HG02610 (cell line): Measurements from ENCODE around the gene AFDN.

ENCODE experiments used
- ATAC-seq: cut with Tn5 transposase; IDR thresholded peaks from one replicate; pipeline ENCODE4 v1.9.1; 2021; ENCODE audit warnings: mild to moderate bottlenecking, moderate library complexity; ENCODE audit not compliant: unreplicated experiment

Gene AFDN, protein sequence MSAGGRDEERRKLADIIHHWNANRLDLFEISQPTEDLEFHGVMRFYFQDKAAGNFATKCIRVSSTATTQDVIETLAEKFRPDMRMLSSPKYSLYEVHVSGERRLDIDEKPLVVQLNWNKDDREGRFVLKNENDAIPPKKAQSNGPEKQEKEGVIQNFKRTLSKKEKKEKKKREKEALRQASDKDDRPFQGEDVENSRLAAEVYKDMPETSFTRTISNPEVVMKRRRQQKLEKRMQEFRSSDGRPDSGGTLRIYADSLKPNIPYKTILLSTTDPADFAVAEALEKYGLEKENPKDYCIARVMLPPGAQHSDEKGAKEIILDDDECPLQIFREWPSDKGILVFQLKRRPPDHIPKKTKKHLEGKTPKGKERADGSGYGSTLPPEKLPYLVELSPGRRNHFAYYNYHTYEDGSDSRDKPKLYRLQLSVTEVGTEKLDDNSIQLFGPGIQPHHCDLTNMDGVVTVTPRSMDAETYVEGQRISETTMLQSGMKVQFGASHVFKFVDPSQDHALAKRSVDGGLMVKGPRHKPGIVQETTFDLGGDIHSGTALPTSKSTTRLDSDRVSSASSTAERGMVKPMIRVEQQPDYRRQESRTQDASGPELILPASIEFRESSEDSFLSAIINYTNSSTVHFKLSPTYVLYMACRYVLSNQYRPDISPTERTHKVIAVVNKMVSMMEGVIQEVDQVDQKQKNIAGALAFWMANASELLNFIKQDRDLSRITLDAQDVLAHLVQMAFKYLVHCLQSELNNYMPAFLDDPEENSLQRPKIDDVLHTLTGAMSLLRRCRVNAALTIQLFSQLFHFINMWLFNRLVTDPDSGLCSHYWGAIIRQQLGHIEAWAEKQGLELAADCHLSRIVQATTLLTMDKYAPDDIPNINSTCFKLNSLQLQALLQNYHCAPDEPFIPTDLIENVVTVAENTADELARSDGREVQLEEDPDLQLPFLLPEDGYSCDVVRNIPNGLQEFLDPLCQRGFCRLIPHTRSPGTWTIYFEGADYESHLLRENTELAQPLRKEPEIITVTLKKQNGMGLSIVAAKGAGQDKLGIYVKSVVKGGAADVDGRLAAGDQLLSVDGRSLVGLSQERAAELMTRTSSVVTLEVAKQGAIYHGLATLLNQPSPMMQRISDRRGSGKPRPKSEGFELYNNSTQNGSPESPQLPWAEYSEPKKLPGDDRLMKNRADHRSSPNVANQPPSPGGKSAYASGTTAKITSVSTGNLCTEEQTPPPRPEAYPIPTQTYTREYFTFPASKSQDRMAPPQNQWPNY (N-terminal part only)

GRCh38 chr6:167826896-167827582 is at the start of gene AFDN:
TSS of gene AFDN (plus strand) at chr6:167826911. CDS start at chr6:167827133, 222 bp downstream.
- peak; percentile 42 for ATAC-seq

DNA sequence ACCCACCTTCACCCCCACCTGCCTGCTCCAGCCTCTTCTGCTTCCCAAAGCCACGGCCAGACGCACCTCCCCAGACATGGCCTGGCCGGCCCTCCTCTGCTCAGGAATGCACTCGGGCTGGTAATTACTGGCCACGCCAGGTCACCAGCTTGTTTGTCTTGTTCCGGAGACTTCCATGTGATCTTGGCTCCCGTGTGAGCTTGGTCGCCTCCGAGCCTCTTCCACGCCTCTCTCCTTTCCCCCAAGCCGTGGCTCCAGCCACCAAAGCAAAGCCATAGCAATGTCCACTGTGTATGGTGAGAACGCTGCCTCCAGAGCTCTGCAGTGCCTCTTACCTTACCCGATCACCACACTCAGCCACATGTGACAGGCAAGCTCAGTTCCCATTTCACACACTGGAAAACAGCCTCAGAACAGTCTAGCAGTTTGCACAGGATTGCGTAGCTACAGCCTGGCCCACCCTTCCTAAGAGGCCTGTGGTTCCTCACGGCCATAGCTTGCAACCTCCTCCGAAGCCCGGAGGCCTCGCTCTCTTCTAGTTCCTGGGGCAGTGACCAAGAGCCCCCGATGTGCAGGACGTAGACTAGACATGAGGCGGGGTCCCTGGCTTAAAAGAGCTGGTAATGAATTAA is 48.1 kb upstream of the AFDN start:
- no peak for ATAC-seq

GRCh38 chr6:167779129-167779992 is 47.4 kb upstream of the AFDN start:
- no peak for ATAC-seq

DNA sequence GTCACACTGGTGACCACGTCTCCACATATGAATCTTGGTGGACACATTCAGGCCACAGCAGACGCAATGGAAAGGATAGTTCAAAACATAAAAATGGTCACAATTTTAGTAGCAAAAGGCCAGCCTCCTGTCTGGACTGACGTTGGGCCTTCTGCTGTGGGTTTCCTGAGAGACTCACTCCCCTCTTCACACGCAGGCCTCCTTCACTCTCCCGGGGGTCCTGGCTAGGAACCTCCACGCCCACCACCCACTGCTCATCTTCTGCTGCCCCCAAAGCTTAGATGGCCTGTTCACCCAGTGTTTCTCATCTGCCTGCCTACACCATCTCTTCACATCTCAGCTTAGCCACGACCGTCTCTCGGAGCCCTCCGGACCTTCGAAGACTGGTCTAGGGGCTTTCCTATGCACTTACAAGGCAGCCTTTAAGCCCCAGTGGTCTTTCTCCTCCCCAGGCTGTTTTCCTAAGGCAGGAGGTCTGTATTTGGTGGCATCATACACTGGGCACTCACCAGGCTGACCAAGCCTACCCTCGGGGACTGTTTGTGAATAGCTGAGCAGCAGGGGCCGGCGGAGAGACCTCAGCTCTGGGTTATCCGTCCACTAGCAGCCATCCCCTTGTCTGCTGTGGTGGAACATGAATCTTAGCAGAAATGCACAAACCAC is 46.6 kb upstream of the AFDN start:
- no peak for ATAC-seq

DNA sequence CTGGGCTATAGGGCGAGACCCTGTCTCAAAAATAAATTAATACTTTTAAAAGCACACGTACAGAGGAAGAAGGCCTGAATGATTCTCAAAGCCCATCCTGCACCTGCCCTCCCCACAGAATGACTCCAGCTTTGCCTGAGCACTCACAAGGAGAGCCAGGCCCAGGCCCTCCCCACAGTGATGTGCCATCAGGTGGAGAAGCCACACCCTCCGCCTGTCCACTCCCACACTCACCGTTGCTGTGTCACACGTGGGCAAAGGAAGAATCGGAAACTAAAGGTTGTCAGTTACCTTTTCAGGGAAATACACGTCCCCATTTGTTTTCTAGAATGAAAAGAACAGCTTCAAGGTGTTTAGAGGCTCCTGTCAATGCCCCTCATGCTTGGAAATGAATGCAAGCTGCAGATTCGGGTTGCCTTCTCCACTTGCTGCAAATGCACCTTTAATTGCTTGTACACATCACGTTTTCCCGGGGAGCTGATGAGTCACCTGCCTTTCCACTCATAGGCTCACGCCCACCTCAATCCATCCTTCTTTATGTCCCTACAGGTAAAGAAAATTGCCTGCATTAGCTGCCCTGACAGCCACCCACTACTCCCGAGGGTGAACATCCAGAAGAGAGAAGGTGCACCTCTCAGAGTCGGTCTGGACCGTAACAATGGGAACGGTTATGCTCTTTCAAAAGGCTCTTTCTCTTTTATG is 45.5 kb upstream of the AFDN start:
- ATAC-seq, result no peak

- ATAC-seq, result no peak
These were observed 44.8 kb upstream of the AFDN start for GRCh38 chr6:167781868-167782267.

- ATAC-seq, result no peak
These were observed 43.8 kb upstream of the AFDN start for GRCh38 chr6:167782698-167783517.

DNA sequence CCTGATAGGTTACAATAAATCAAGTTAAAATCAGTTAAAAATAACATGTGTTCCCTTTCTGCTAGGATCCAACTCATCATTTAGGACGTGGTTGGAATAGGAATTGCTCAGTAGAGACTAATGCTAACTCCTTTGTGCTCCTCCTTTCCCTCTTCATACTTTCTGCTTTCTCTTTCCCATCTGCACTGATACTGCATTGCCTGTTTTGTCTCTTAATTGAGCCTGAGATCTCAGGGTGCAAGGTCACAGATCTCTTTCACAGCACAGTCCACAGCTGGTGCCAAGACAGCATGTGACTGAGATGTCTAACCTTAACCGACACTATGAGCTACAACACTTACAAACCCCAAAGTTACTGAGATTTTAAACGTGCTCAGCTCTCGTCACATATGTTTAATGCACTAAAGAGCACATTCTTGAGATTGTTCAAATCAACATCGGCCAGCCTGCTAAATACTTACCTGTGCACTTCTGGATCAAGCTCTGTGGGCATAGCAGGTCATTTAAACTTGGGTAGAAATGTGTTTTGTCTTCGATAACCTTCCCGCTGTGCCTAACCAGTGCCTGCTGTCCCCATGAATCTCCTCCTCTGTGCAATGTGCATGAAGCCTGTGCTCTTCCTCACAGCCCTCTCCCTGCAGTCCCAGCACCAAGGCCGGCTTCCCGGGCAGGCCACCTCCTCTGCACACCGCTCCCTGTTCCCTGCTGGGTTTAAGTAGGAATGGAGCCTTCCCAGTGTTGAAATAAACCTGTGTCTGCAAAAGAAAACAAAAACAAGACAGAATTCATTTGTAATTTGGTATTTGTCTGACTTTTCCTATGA is 39.6 kb upstream of the AFDN start:
- no peak for ATAC-seq

DNA sequence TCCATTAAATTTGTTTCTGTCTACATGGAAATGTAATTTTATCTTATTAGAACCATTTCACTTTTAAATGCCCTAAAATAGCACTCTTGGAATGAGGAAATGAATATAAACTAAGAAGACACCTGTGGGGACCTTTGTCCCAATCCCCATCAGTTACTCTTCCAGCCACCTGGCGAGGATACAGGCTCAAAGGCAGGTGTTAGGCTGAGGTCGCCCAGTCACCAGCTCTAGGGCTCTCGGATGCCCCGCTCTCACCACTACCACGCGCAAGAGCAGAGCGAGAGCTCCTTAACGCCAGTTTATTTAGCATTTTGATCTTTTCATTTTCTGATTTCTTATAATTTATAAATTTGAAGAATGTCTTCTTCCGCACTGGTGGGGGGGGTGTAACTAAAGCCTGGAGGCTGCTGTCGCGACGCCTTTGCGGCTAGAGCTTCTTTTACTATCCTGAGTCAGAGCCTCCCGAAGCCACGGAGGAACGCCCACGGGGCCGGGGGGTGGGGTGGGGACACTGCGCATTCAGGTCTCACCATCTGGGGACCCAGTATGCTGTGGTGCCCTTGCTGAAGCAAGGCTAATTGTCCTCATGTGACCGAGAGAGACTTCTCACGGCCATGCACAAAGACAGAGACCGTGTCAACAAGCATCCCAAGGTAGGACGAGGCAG is 38.7 kb upstream of the AFDN start:
- no peak for ATAC-seq

GRCh38 chr6:167788563-167788903 is 38.2 kb upstream of the AFDN start:
- no peak for ATAC-seq

GRCh38 chr6:167789358-167789757 is 37.4 kb upstream of the AFDN start:
- ATAC-seq, result no peak

DNA sequence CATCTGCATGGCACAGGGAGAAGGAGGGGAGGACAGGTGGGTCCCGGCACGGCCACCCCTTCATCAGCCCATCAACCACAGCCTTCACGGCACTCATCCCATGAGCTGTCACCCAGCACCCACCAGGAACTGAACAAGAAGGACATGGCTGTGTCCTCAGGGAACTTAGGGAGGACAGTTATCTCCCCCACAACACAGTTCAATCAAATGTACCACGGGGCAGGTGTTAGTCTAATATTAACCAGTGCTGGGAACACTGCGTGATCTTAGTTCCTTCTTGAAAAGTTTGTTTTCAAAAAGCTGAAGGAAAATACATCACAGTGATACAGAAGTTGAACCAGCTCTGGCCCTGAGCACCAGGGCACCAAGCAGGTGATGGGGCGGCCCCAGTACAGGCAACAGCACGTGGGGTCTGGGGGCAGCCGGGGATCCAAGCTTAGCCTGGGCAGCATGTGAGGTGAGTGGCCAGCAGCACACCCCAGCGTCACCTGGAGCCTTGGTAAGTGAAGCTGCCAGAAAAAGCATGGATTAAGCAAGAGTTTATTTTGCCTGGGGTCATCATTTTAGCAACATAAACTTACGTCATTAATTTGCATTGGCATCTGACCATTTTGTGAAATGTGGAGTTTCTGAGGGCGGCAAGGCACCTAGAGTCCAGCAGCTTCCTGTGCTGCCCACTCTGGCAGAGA is 35.5 kb upstream of the AFDN start:
- no peak for ATAC-seq

DNA sequence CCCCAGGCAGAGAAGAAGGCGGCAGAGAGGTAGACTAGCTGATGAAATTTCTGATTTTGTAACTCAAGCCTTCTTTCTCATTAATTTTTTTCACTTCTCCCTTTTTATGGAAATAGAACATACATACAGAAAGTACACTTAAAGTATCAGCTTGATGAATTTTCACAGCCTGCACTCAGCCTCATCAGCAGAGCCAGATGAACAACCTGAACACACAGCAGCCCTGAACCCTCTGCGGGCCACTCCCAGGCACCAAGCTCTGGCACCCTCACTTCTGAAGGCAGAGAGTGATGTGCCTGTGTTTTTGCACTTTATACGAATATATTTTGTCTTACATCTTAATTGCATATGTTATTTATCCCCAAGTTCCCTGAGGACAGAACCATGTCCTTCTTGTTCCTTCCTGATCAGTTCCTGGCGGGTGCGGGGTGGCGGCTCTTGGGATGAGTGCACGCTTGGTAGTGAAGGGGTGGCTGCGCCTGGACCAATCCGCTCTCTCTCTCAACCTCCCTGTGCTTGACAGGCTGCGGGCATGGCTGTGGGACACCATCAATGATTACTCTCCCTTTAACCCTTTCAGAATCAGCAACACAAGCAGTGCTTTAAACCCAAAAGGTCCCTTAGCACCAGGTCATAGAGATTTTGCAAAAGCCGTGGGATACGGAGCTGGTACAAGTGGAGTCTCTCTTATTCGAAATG is 34.8 kb upstream of the AFDN start:
- no peak for ATAC-seq

GRCh38 chr6:167793421-167793820 is 33.3 kb upstream of the AFDN start:
- ATAC-seq, result no peak
